NT2/D1 (cell line): ENCODE data around the gene RFXANK.

Source experiments
- SUZ12 ChIP-seq: IDR thresholded peaks from 2 replicates; pipeline ENCODE4 v1.6.1; 2011; ENCODE audit not compliant: insufficient read length, insufficient read depth; ENCODE audit errors: extremely low read depth
- YY1 ChIP-seq: IDR thresholded peaks from 2 replicates; pipeline ENCODE4 v1.6.1; 2011; ENCODE audit not compliant: insufficient read length, insufficient read depth
- ZNF274 ChIP-seq: IDR thresholded peaks from 2 replicates; pipeline ENCODE4 v1.6.1; 2011; ENCODE audit warnings: mild to moderate bottlenecking, low read depth, low read length

DNA sequence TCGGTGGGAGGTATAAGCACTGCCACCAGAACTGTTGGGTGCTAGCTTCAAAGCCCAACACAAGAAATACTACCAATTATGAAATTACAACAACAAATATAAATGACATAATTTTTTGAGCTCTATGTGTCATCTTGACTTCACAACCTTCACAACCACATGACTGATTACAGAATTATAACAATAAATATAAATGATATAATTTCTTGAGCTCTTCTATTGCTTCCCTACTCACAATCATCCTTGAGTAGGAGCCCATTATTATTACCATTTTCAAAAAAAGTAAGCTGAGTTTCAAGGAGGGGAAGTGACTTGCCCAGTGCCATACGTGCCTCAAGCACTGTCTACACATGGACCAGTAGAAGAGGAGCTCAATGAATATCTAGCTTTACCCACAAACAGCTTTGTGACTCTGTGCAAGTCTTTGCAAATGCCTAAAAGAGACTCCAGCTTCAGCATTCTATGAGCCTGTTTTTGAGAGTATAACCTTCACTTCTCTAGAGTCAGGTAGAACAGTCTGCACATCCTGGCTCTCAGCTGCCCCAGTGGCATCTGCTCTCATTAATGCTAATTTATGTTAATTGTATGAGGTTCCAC lies 42.3 kb downstream of the RFXANK start:
- no peak for TF ChIP-seq ZNF274
- no peak for TF ChIP-seq SUZ12
- no peak for TF ChIP-seq YY1
